Ishikawa (cell line): ENCODE data around the gene ERBB3.

Source experiments
- CEBPB ChIP-seq: IDR thresholded peaks from 2 replicates; pipeline ENCODE4 v1.6.1; 2012
- CREB1 ChIP-seq: IDR thresholded peaks from 2 replicates; pipeline ENCODE4 v1.6.1; 2012; ENCODE audit warnings: low read depth
- EGR1 ChIP-seq: IDR thresholded peaks from 2 replicates; pipeline ENCODE4 v1.6.1; 2012
- EP300 ChIP-seq: IDR thresholded peaks from 2 replicates; pipeline ENCODE4 v1.6.1; 2012; ENCODE audit warnings: borderline replicate concordance
- FOXM1 ChIP-seq: IDR thresholded peaks from 2 replicates; pipeline ENCODE4 v1.6.1; 2012; ENCODE audit warnings: low read depth, borderline replicate concordance
- MAX ChIP-seq: IDR thresholded peaks from 2 replicates; pipeline ENCODE4 v1.6.1; 2012
- NFIC ChIP-seq: IDR thresholded peaks from 2 replicates; pipeline ENCODE4 v1.6.1; 2012
- RAD21 ChIP-seq: IDR thresholded peaks from 2 replicates; pipeline ENCODE4 v1.6.1; 2012; ENCODE audit warnings: low read depth
- TAF1 ChIP-seq: IDR thresholded peaks from 2 replicates; pipeline ENCODE4 v1.6.1; 2012; ENCODE audit warnings: low read depth, mild to moderate bottlenecking
- TCF12 ChIP-seq: IDR thresholded peaks from 2 replicates; pipeline ENCODE4 v1.6.1; 2012; ENCODE audit warnings: low read depth
- TEAD4 ChIP-seq: IDR thresholded peaks from 2 replicates; pipeline ENCODE4 v1.6.1; 2012
- USF1 ChIP-seq: IDR thresholded peaks from 2 replicates; pipeline ENCODE4 v1.6.1; 2012
- YY1 ChIP-seq: IDR thresholded peaks from 2 replicates; pipeline ENCODE4 v1.6.1; 2012; ENCODE audit warnings: low read depth
- ZBTB7A ChIP-seq: IDR thresholded peaks from 2 replicates; pipeline ENCODE4 v1.6.1; 2012; ENCODE audit warnings: low read depth
- TF ChIP-seq, protein P1 (sequence below): IDR thresholded peaks from 2 replicates; pipeline ENCODE4 v1.6.1; 2012; ENCODE audit warnings: low read depth, mild to moderate bottlenecking

Gene ERBB3

GRCh38 chr12:56046027-56046780 is 33.8 kb upstream of the ERBB3 start:
- TF ChIP-seq NFIC (no peak), EGR1 (no peak), TCF12 (no peak), RAD21 (no peak), ZBTB7A (no peak), FOXM1 (no peak), USF1 (no peak)

- TF ChIP-seq, protein P1, sequence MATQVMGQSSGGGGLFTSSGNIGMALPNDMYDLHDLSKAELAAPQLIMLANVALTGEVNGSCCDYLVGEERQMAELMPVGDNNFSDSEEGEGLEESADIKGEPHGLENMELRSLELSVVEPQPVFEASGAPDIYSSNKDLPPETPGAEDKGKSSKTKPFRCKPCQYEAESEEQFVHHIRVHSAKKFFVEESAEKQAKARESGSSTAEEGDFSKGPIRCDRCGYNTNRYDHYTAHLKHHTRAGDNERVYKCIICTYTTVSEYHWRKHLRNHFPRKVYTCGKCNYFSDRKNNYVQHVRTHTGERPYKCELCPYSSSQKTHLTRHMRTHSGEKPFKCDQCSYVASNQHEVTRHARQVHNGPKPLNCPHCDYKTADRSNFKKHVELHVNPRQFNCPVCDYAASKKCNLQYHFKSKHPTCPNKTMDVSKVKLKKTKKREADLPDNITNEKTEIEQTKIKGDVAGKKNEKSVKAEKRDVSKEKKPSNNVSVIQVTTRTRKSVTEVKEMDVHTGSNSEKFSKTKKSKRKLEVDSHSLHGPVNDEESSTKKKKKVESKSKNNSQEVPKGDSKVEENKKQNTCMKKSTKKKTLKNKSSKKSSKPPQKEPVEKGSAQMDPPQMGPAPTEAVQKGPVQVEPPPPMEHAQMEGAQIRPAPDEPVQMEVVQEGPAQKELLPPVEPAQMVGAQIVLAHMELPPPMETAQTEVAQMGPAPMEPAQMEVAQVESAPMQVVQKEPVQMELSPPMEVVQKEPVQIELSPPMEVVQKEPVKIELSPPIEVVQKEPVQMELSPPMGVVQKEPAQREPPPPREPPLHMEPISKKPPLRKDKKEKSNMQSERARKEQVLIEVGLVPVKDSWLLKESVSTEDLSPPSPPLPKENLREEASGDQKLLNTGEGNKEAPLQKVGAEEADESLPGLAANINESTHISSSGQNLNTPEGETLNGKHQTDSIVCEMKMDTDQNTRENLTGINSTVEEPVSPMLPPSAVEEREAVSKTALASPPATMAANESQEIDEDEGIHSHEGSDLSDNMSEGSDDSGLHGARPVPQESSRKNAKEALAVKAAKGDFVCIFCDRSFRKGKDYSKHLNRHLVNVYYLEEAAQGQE, result no peak
- TF ChIP-seq ZBTB7A (no peak), TCF12 (no peak), NFIC (no peak), CREB1 (no peak), USF1 (no peak), YY1 (no peak), MAX (no peak), RAD21 (no peak), TEAD4 (no peak), TAF1 (no peak), FOXM1 (no peak), CEBPB (no peak), EP300 (no peak), EGR1 (no peak)
Measured at GRCh38 chr12:56053407-56053893, 26.5 kb upstream of the ERBB3 start.

GRCh38 chr12:56059964-56060363 is 20.0 kb upstream of the ERBB3 start:
- peak; percentile 43; the same call in 1 of the 2 replicates for TF ChIP-seq TEAD4

GRCh38 chr12:56061982-56062381 is 18.0 kb upstream of the ERBB3 start:
- TF ChIP-seq TAF1 (no peak), CREB1 (no peak), MAX (no peak), EP300 (no peak), RAD21 (no peak), TEAD4 (no peak), TCF12 (no peak), YY1 (no peak), ZBTB7A (no peak), NFIC (no peak), USF1 (no peak), CEBPB (no peak), FOXM1 (no peak), EGR1 (no peak)
- TF ChIP-seq, protein P1, result no peak

DNA sequence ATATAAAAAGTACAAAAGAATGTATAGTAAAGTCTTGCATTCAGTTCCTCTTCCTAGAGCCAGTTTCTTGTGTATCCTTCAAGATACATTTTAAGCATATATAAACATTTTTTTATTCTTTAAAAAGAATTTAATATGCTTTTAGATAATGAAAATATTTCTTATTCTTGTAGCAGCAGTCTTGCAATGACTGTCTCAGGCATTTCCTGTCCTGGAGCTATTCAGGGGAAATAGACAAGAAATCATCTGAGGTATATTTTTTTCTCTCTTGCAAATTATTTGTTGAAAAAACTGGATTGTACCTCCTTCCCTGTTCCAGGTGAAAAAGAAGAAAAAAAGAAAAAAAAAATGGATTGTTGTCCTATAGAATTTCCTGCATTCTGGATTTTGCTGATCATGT is 17.0 kb upstream of the ERBB3 start:
- TF ChIP-seq TAF1 (no peak), TCF12 (no peak), CEBPB (no peak), TEAD4 (no peak), ZBTB7A (no peak), MAX (no peak), YY1 (no peak), RAD21 (no peak), EGR1 (no peak), NFIC (no peak), CREB1 (no peak), USF1 (no peak), EP300 (no peak)
- TF ChIP-seq, protein P1, result no peak
